Choroid plexus epithelial cell (primary cell): ENCODE measurements around the gene DOCK2.
"Not testable (repeated sequence)": the region's sequence is repeated elsewhere in the genome, so short reads cannot be mapped to it uniquely, and the experiment has no call there.

Source experiments
- DNase-seq: peaks from one replicate; pipeline ENCODE4 v3.0.0-alpha.2; 2010; ENCODE audit warnings: low read depth
- H3K4me3 ChIP-seq: 2 replicates; pipeline ENCODE4 v1.5.1; 2011; ENCODE audit warnings: low read depth, mild to moderate bottlenecking, control low read depth, low read length, moderate library complexity
- TF ChIP-seq, protein P1 (sequence below): conservative IDR thresholded peaks from 2 replicates; pipeline ENCODE4 v1.5.1; 2011; ENCODE audit warnings: low read depth, mild to moderate bottlenecking, control low read depth, inconsistent platforms, low read length, moderate library complexity

The DOCK2 gene

DNA sequence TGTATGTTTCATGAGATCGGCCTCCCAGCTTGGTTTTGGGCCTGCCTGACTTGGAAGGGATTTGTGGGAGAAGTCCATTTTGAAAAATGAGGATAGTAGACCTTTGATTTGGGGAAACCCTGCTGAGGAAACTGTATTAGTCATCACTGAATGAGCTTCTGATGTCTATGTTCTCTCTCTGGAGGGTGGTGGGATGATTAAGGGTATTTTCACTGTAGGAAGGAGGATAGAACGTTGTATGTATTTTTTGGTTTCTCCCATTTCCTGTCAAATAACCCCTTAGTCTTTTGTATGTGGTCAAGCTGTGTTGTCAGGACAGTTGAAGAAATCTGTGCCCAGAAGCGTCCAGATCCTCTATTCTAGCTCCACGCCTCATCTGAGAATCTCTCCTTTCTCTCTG lies 191.3 kb downstream of the DOCK2 start:
- TF ChIP-seq, protein P1, sequence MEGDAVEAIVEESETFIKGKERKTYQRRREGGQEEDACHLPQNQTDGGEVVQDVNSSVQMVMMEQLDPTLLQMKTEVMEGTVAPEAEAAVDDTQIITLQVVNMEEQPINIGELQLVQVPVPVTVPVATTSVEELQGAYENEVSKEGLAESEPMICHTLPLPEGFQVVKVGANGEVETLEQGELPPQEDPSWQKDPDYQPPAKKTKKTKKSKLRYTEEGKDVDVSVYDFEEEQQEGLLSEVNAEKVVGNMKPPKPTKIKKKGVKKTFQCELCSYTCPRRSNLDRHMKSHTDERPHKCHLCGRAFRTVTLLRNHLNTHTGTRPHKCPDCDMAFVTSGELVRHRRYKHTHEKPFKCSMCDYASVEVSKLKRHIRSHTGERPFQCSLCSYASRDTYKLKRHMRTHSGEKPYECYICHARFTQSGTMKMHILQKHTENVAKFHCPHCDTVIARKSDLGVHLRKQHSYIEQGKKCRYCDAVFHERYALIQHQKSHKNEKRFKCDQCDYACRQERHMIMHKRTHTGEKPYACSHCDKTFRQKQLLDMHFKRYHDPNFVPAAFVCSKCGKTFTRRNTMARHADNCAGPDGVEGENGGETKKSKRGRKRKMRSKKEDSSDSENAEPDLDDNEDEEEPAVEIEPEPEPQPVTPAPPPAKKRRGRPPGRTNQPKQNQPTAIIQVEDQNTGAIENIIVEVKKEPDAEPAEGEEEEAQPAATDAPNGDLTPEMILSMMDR: no peak
- DNase-seq: no peak
- no peak overlapping the region for H3K4me3 ChIP-seq

DNA sequence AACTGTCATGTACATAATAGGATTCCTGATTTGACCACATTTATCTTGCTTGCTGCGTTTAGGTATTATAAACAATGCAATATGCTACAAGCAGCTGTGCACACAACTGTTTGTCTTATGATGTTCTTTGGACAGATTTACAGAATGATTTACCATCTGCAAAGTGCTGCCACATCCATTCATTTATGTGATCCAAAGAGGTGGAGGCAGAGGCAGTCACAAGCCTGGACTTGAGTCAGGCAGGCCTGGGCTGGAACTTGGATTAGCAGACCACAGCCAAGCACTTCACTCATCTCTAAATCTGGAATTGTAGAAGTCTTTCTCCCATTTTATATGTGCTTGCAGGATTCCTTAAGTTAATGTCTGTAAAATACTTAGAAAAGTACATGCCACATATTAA lies 194.3 kb downstream of the DOCK2 start:
- DNase-seq: no peak
- TF ChIP-seq, protein P1: no peak
- no peak overlapping the region for H3K4me3 ChIP-seq

DNA sequence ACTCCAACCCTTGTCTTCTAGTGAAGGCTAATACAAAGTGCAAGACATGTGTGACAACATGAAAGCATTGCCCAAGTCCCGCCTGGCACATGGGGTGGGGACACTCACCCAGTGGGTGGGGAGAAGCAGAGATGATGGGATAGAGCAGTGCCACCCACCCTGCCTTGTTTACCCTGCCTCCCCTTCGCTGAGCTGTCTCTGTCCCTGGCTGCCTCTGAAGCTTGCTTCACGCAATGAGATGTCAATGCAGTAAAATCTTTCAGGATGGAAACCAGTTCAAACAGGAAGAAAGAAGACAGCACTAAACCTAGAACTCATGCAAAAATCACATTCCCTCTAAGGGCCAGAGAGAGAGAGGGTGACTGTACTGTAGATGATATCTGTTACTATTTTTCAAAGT lies 195.2 kb downstream of the DOCK2 start:
- TF ChIP-seq, protein P1: no peak
- DNase-seq: no peak
- no peak overlapping the region for H3K4me3 ChIP-seq

DNA sequence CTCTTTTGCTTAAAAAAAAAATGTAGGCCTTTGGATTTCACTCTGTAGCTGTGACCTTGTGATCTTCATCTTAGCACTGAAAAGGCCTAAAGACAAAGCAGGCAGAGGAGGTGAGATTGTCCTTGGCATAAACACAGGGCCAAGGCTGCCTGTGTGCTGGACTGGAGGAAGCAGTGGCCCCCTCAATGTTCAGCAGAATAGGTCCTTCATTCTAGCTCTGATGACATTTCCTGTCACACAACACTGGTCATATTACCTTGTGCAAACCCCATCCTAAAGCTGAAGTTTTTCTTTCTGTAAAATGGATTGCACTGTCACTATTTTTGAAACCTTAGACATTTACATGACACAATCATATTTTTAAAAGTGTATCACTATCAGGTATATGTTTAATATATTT lies 195.8 kb downstream of the DOCK2 start:
- TF ChIP-seq, protein P1: no peak
- H3K4me3 ChIP-seq: no peak overlapping the region
- DNase-seq: no peak

DNA sequence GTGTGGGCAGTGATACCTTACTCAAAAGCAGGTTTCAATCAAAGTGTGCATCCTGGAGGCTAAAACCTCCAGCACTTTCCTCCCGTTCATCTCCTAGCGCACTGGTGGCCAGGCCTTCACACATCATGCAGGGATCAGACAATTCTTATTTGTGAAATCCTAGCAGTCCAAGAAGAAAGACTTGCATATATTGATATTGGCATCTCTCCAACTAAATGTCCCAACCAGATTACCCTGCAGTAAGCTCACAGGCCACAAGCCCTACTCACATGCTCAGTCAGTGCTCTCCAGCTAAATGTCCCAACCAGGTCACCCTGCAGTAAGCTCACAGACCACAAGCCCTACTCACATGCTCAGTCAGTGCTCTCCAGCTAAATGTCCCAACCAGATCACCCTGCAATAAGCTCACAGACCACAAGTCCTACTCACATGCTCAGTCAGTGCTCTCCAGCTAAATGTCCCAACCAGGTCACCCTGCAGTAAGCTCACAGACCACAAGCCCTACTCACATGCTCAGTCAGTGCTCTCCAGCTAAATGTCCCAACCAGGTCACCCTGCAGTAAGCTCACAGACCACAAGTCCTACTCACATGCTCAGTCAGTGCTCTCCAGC lies 196.7 kb downstream of the DOCK2 start:
- DNase-seq: peak; percentile 91

DNA sequence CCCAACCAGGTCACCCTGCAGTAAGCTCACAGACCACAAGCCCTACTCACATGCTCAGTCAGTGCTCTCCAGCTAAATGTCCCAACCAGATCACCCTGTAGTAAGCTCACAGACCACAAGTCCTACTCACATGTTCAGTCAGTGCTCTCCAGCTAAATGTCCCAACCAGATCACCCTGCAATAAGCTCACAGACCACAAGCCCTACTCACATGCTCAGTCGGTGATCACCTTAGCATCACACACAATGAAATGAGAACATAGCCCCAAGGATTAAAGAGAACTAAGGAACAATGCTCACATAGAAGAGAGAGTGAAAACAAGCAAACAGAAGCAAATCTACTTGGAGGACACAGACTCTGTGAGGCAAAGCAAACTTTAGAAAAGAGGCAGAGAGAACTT lies 197.5 kb downstream of the DOCK2 start:
- H3K4me3 ChIP-seq: not testable (repeated sequence)
- peak; percentile 40 for DNase-seq

More for the DNA sequence above, 196.7 kb downstream of the DOCK2 start:
- H3K4me3 ChIP-seq: not testable (repeated sequence)

DNA sequence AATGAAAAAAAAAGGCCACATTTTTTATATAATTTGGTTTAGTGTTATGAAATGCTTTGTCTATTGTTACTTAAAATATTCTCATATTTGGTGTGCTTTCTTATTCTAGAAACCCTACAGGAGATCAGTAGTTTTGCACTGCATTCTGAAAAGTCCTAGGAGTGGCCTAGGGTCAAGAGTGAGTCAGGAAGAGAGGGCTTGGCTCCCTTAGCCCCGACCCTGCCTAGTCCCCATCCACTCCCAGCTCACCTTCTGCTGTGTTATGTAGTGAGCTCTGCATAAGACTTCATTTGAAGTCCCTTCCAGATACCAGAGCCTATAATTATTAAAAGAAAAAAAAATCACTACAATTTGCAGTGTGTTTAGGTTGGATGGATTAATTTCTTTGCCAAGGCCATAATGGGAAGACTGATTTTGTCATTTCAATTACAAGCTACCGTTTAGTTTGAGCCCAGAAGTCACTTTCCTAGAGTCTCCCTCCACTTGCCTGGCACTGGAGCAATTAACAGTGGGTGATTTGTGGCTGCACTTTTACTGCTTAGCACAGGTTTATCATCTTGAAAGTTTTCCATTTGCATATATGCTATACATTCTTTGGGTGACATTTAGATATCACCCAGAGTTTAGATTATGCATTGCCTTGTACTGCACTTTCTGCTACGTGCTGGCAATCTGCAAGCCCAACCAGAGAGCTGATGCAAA lies 199.9 kb downstream of the DOCK2 start:
- TF ChIP-seq, protein P1: no peak
- no peak overlapping the region for H3K4me3 ChIP-seq
- no peak for DNase-seq

DNA sequence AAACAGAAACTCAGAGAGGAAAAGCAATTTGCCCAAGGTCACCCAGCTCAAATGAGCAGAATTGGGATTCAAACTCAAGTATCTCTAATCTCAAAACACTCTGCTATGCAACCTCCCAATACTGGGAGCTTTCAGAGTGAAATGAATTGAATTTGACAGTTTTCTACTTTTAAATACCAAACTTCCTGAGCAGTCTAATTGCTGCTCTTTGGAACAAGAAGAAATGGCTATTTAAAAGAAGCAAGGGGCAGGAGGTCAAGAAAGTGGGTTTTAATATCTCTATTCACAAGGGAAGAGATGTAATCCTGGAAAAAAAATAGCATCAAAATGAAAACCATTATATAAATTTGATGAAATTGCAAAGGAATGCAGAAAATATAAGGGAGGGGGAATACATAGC lies 200.6 kb downstream of the DOCK2 start:
- TF ChIP-seq, protein P1: no peak
- DNase-seq: no peak
- H3K4me3 ChIP-seq: no peak overlapping the region
